GM15510 (cell line): ENCODE data around the gene DCTN2.

ENCODE experiments used
- POLR2A ChIP-seq: IDR thresholded peaks from 3 replicates; pipeline ENCODE4 v1.6.1; 2011; ENCODE audit warnings: borderline replicate concordance; ENCODE audit not compliant: insufficient read length; ENCODE audit errors: extremely low read depth

Gene DCTN2

DNA sequence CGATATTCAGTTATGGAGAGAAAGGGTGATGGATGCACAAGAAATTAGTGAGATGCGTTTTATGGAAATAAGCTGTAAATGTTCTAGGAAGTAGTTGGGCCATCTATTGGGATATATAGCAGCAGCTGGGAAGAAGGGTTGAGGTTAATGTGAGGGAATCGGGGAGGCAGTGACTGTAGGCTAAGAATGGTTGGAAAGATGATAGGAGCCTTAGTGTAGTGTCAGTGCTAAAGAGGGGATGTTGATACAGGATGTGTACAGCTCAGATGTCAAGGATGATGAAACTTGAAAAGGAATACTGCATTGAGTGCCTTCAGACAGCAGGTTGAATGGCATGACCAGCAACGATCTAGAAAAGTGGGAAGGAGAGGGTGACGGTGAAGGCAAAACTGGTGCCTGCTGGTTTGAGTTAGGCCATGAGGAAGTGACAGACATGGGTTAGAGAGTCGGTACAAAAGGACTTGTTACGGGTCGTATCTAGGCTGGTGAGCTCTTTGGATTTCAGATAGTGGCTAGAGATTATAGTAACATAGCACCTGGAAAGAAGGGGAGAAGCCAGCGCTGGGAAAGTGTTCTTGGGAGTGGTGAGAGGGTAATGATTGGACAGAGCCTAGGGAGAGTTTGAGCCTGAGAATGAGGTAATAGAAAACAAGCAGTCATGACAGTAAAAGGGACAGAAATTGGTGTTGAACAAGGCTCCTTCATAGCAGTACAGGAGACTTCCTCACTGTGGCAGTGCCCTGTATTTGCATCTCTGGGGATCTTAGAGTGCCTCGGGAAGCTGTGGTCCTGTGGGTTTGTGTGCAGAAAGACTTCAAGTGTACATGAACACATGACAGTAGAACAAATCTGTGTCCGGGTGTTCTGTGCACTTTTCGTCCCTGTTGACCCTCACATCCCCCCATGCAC, 49.5 kb downstream of the DCTN2 start:
- no peak for TF ChIP-seq POLR2A

DNA sequence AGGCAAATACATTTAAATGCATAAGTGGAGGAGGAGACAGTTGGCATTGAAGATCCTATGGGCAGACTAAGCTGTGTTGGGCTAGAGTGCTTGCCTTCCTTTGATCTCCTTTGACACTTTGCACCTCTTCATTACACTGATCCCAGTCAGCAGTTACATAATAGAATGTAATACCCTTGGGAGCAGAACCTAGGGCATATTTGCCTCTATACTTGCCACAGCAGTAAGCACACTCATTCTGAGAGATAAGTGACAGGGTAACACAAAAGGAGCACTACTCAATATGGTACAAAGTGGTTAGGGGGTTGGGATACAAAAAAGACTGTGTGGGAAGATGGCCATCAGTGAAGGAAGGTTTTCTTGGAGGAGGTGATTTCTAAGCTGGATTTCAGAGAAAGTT, 50.2 kb downstream of the DCTN2 start:
- no peak for TF ChIP-seq POLR2A

- TF ChIP-seq POLR2A = no peak
Measured at GRCh38 chr12:57491393-57492280, 55.4 kb downstream of the DCTN2 start.

DNA sequence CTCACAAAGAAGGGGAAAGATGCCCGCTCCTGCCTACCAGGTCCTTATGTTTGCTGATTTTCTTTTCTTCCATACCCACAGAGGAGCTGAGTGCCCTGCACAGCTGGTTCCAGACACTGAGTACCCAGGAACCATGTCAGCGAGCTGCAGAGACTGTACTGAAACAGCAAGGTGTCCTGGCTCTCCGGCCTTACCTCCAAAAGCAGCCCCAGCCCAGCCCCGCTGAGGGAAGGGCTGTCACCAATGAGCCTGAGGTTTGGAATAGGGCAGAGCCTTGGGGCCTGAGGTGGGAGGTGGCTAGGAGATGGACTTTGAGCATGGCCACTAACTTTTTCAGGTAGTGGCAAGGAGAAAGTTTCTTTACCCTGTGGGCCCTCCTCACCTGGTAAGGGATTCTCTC, 56.9 kb downstream of the DCTN2 start:
- no peak for TF ChIP-seq POLR2A

- TF ChIP-seq POLR2A = no peak
Measured at GRCh38 chr12:57489157-57489641, 57.8 kb downstream of the DCTN2 start.

DNA sequence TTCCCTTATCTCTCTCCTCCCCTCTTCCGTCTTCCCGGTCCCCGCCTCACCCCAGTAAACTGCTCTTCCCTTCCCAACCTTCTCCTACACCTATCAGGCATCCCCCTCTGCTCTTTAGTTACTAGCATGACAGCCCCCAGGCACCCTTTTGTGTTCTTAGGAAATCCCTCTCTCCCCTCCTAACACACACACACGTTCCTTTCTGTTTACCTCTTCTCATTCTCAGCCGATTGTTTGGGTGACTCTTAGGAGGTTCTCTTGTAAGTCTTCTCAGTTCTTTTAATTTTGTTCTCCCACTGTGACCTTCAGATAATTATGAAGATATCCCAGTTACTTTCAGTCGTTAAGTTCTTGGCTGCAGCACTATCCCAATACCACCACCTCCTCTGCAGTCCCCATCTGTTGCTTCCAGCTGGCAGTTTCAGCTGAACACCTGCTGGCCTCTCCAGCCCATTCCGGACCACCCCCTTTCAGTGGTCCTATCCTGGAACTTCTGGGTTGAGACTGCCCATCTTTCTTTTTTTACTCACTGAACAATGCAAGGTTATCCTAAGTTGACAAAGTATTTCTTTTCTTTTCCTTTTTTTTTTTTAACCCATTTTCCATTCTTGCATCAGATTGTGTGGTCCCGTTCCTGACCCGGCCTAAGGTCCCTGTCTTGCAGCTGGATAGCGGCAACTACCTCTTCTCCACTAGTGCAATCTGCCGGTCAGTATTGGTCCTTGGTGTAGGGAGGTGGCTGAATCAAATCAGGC, 58.4 kb downstream of the DCTN2 start:
- TF ChIP-seq POLR2A = no peak

GRCh38 chr12:57487597-57488401, 59.2 kb downstream of the DCTN2 start, which contains the start of gene MARS1:
Gene MARS1, plus strand, starts transcription at chr12:57488068. Its CDS starts 23 bp downstream, at chr12:57488091.
- peak; percentile 79 for TF ChIP-seq POLR2A

DNA sequence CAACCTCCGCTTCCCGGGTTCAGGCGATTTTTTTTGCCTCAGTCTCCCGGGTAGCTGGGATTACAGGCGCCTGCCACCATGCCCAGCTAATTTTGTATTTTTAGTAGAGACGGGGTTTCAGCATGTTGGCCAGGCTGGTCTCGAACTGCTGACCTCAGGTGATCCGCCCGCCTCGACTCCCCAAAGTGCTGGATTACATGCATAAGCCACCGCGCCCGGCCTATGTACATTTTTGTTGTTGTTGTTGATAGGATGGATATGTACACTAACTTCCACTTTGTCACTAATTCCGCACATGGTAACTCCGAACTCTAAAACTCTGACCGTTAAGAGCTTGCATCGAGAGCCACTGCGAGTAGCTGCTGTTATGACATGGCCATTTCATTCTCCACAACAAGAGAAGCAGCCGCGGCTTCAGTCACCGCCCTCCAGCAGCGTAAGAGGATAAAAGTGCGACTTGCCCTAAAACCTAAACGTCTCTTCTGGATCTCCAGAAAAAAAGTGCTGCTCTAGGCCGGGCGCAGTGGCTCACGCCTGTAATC, 59.9 kb downstream of the DCTN2 start:
- TF ChIP-seq POLR2A = no peak

GRCh38 chr12:57485695-57486094, 61.3 kb downstream of the DCTN2 start:
- no peak for TF ChIP-seq POLR2A

GRCh38 chr12:57483466-57483865, 63.5 kb downstream of the DCTN2 start:
- no peak for TF ChIP-seq POLR2A

GRCh38 chr12:57481671-57482070, 65.3 kb downstream of the DCTN2 start:
- TF ChIP-seq POLR2A = no peak
